Upper lobe of left lung (tissue), 6 donors: ENCODE measurements around the gene ATXN1. TPM values are rescaled to one million over a fixed set of nuclear protein-coding genes. Genes with fewer than 3 reads are reported as not detected.

Experiments used
- ATAC-seq, 2 donors: fragments of 200-7000 bp; cut with Tn5 transposase; one replicate each; pipeline ENCODE4 v1.9.1; 2022; ENCODE audit warnings: mild to moderate bottlenecking in 2 of 2, moderate library complexity in 2 of 2; ENCODE audit not compliant: low FRiP score in 2 of 2
- DNase-seq, 2 donors: peaks; one replicate each; pipeline ENCODE4 v3.0.0-alpha.2; 2019 to 2020
- H3K27ac ChIP-seq, 4 donors: fragments of 200-600 bp; sonication (generic); one replicate each; pipeline ENCODE4 v1.5.1; 2016 to 2019
- H3K27me3 ChIP-seq, 4 donors: fragments of 200-600 bp; sonication (generic); one replicate each; pipeline ENCODE4 v1.5.1; 2017 to 2019
- H3K36me3 ChIP-seq, 4 donors: fragments of 200-600 bp; sonication (generic); one replicate each; pipeline ENCODE4 v1.5.1; 2016 to 2019
- H3K4me1 ChIP-seq, 4 donors: fragments of 200-600 bp; sonication (generic); one replicate each; pipeline ENCODE4 v1.5.1; 2018 to 2019
- H3K4me3 ChIP-seq, 4 donors: fragments of 200-600 bp; sonication (generic); one replicate each; pipeline ENCODE4 v1.5.1; 2017 to 2019; ENCODE audit warnings: mild to moderate bottlenecking in 2 of 4, moderate library complexity in 1 of 4
- H3K9me3 ChIP-seq, 4 donors: fragments of 200-600 bp; sonication (generic); one replicate each; pipeline ENCODE4 v1.5.1; 2018 to 2019
- CTCF ChIP-seq, 6 experiments: fragments of 450-650 bp in 4 of 6; fragments of 200-600 bp in 2 of 6; sonication (generic) in 2 of 6; IDR thresholded peaks; one replicate each; pipeline ENCODE4 v1.5.1; 2016 to 2019; ENCODE audit warnings: antibody characterized with exemption in 6 of 6
- EP300 ChIP-seq, 4 donors: sonication (generic); formaldehyde crosslinking; IDR thresholded peaks; one replicate each; pipeline ENCODE4 v1.5.1; 2017; ENCODE audit warnings: antibody characterized with exemption in 4 of 4, control low read depth in 2 of 4
- POLR2A ChIP-seq, 4 donors: fragments of 450-650 bp; IDR thresholded peaks; one replicate each; pipeline ENCODE4 v1.5.1; 2016 to 2017; ENCODE audit warnings: antibody characterized with exemption in 4 of 4, mild to moderate bottlenecking in 2 of 4
- POLR2AphosphoS5 ChIP-seq, 2 donors: sonication (generic); formaldehyde crosslinking; IDR thresholded peaks; one replicate each; pipeline ENCODE4 v1.5.1; 2017; ENCODE audit warnings: antibody characterized with exemption in 2 of 2
- WGBS, 2 donors: methylation state at CpG; one replicate each; pipeline ENCODE4 v1.1.5; 2017 to 2018; 5-methylcytosine and 5-hydroxymethylcytosine counted together
- total RNA-seq, 6 donors: library from RNA; depleted of rRNA in 4 of 6; stranded (reverse); fragments of >200 nt in 4 of 6; gene quantifications; one replicate each; pipeline versions ENCODE4 v1.1.0 to v1.2.1, GENCODE V29; 2016 to 2021
- donor health status: DM: no; HTN: no; CAD: no; lungs with moderate emphysema.
- donor health status: DM: no; HTN: yes; CAD: no; lungs with severe emphysema.

ATXN1 gene
- total RNA-seq, 6 donors from 2014 or later: 44.2 to 106 (median 71.7) TPM

GRCh38 chr6:16337295-16337975 lies 423.8 kb downstream of the ATXN1 start:
- no peaks in the 10 kb centered on the region for H3K36me3 ChIP-seq
- peak; percentile 52 to 82 for DNase-seq
- WGBS, 2 donors: 52 to 53% methylated on average over 9 to 13 of the region's 13 CpGs
- ATAC-seq: peak in 1 of 2 donors; percentile 83
- H3K9me3 ChIP-seq: no peaks in the 10 kb centered on the region
- no peaks in the 10 kb centered on the region for H3K27me3 ChIP-seq
- no peak overlapping the region for H3K4me3 ChIP-seq
- TF ChIP-seq POLR2AphosphoS5 (IDR thresholded peaks at IDR 0.05): peak; percentile 41 to 49
- TF ChIP-seq CTCF (IDR thresholded peaks at IDR 0.05): no peak
- H3K27ac ChIP-seq: peak overlapping the region in 2 of 4 donors; percentile 4 to 13
- H3K4me1 ChIP-seq: peaks cover 26 to 45% (median 32%) of the 10 kb centered on the region in 4 donors

- TF ChIP-seq CTCF (IDR thresholded peaks at IDR 0.05) (no peak), EP300 (IDR thresholded peaks at IDR 0.05) (no peak), POLR2A (IDR thresholded peaks at IDR 0.05) (no peak), POLR2AphosphoS5 (IDR thresholded peaks at IDR 0.05) (no peak)
- Histone ChIP-seq H3K27ac (peak overlapping the region in 1 of 4 donors; percentile 13), H3K4me3 (no peak overlapping the region), H3K36me3 (no peaks in the 10 kb centered on the region), H3K4me1 (peaks cover 31 to 49% (median 37%) of the 10 kb centered on the region in 4 donors), H3K27me3 (no peaks in the 10 kb centered on the region), H3K9me3 (no peaks in the 10 kb centered on the region)
- DNase-seq: no peak
- ATAC-seq: no peak
- 79% methylated on average over 5 to 6 of the region's 6 CpGs for WGBS, 2 donors
These were observed 424.4 kb downstream of the ATXN1 start for GRCh38 chr6:16336911-16337294.

DNA sequence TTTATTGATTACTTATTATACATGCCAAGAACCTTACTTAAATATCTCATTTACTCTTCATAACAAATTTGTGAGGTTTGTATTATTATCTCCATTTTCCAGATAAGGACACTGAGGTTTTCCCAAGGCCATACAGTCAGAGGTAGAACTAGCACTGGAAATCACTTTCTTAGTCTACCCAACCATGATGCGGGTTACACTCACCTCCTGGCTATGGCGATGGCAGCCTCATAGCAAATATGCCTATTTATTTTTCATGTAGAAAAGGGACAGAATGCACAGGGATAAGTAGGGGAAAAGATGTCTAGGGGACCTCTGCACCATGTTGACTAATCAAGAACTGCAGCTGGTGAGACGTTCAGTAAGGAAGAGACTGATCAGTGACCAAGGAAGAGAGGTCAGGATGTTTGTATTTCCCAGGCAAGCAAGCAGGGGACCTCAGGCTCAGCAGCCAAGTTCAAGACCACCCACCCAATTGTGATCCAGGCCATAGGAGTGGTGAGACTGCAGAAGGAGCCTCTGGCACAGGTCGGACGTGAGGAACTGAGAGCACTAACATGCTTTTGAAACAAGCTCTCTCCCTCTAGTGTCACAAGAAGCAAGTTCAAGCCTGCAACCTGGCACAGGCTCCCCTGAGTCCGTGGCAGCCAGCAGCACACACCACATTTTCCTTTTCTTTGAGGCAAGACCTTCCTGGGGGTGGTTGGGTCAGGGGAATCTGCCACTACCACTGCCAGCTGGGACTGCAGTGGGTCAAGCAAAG lies 425.0 kb downstream of the ATXN1 start:
- no peak overlapping the region for H3K4me3 ChIP-seq
- no peak for TF ChIP-seq EP300 (IDR thresholded peaks at IDR 0.05)
- no peak for TF ChIP-seq POLR2AphosphoS5 (IDR thresholded peaks at IDR 0.05)
- TF ChIP-seq POLR2A (IDR thresholded peaks at IDR 0.05): no peak
- no peak for TF ChIP-seq CTCF (IDR thresholded peaks at IDR 0.05)
- peaks cover 37 to 54% (median 43%) of the 10 kb centered on the region in 4 donors for H3K4me1 ChIP-seq
- WGBS, 2 donors: 62 to 70% methylated on average over 4 to 6 of the region's 6 CpGs
- no peaks in the 10 kb centered on the region for H3K36me3 ChIP-seq
- no peak overlapping the region for H3K27ac ChIP-seq
- peak in 1 of 2 donors; percentile 16 for DNase-seq
- no peaks in the 10 kb centered on the region for H3K9me3 ChIP-seq
- no peak for ATAC-seq
- no peaks in the 10 kb centered on the region for H3K27me3 ChIP-seq

- Histone ChIP-seq H3K4me1 (peaks cover 37 to 54% (median 44%) of the 10 kb centered on the region in 4 donors), H3K36me3 (no peaks in the 10 kb centered on the region), H3K27me3 (no peaks in the 10 kb centered on the region), H3K9me3 (no peaks in the 10 kb centered on the region), H3K4me3 (no peak overlapping the region), H3K27ac (peak overlapping the region in 1 of 4 donors; percentile 21)
- TF ChIP-seq POLR2A (IDR thresholded peaks at IDR 0.05) (no peak), EP300 (IDR thresholded peaks at IDR 0.05) (no peak), POLR2AphosphoS5 (IDR thresholded peaks at IDR 0.05) (no peak), CTCF (IDR thresholded peaks at IDR 0.05) (no peak)
- no peak for DNase-seq
- 88 to 92% methylated on average over 10 of the region's 10 CpGs for WGBS, 2 donors
- no peak for ATAC-seq
These were observed 426.1 kb downstream of the ATXN1 start for GRCh38 chr6:16335176-16335575.
